ENCODE data around the gene DOCK1.

The DOCK1 gene

GRCh38 chr10:127228195-127228787 is 323.1 kb downstream of the DOCK1 start:
- Histone ChIP-seq H4K91ac (ENCODE audit: low read depth, low read length, poor library complexity) (no peak overlapping the region), H3K36me3 (replicated peaks in 1 of 2; ENCODE audit: control insufficient read depth in 2 of 2, insufficient read depth in 2 of 2, low read length in 2 of 2) (no peaks in the 10 kb centered on the region), H2BK12ac (ENCODE audit: low read length) (no peak overlapping the region), H2AFZ (ENCODE audit: low read length) (no peak overlapping the region), H2AK5ac (ENCODE audit: low read depth, low read length) (no peak overlapping the region), H3K9me3 (replicated peaks in 1 of 2; ENCODE audit: control insufficient read depth in 2 of 2, insufficient read depth in 1 of 2, low read depth in 1 of 2, low read length in 2 of 2) (no peaks in the 10 kb centered on the region), H4K8ac (ENCODE audit: low read depth, low read length) (no peak overlapping the region), H3K4me3 (ENCODE audit: low read length in 2 of 2) (no peak overlapping the region), H2BK15ac (ENCODE audit: low read length) (no peak overlapping the region), H3K79me1 (ENCODE audit: low read depth, low read length) (no peaks in the 10 kb centered on the region), H2BK5ac (ENCODE audit: low read length) (no peak overlapping the region), H2BK120ac (ENCODE audit: low read depth, low read length) (no peak overlapping the region), H3K4ac (ENCODE audit: low read length) (no peak overlapping the region), H3K18ac (ENCODE audit: low read length) (no peak overlapping the region), H3K27ac (replicated peaks; ENCODE audit: low read length) (no peak overlapping the region), H3K4me2 (ENCODE audit: insufficient read depth, low read length, poor library complexity, severe bottlenecking) (no peak overlapping the region), H3K4me1 (ENCODE audit: control insufficient read depth in 2 of 2, insufficient read depth in 1 of 2, low read depth in 1 of 2, low read length in 2 of 2) (peaks cover 0 to 1% of the 10 kb centered on the region in 2 donors), H3K27me3 (ENCODE audit: control insufficient read depth in 3 of 3, insufficient read depth in 3 of 3, low read depth in 1 of 3, low read length in 3 of 3) (no peaks in the 10 kb centered on the region), H3K9ac (ENCODE audit: low read depth, low read length, poor library complexity) (no peak overlapping the region), H3K23ac (ENCODE audit: low read depth, low read length, poor library complexity) (no peak overlapping the region), H3K14ac (ENCODE audit: low read length) (no peak overlapping the region)
- DNase-seq (ENCODE audit: low spot score), result no peak
- WGBS, 2 donors (ENCODE audit: extremely low coverage in 2 of 2, insufficient read length in 2 of 2, insufficient replicate concordance in 1 of 2), result no CpG with 5 or more reads among the region's 12 CpGs

GRCh38 chr10:127234306-127234800 is 329.1 kb downstream of the DOCK1 start:
- no peak overlapping the region for H2BK5ac ChIP-seq (ENCODE audit: low read length)
- no peak overlapping the region for H3K4ac ChIP-seq (ENCODE audit: low read length)
- no peak overlapping the region for H3K4me2 ChIP-seq (ENCODE audit: insufficient read depth, low read length, poor library complexity, severe bottlenecking)
- no peaks in the 10 kb centered on the region for H3K36me3 ChIP-seq (replicated peaks in 1 of 2; ENCODE audit: control insufficient read depth in 2 of 2, insufficient read depth in 2 of 2, low read length in 2 of 2)
- no CpG with 5 or more reads among the region's 1 CpG for WGBS, 2 donors (ENCODE audit: extremely low coverage in 2 of 2, insufficient read length in 2 of 2, insufficient replicate concordance in 1 of 2)
- H2AK5ac ChIP-seq (ENCODE audit: low read depth, low read length), result no peak overlapping the region
- H3K9ac ChIP-seq (ENCODE audit: low read depth, low read length, poor library complexity), result no peak overlapping the region
- H3K14ac ChIP-seq (ENCODE audit: low read length), result no peak overlapping the region
- H3K23ac ChIP-seq (ENCODE audit: low read depth, low read length, poor library complexity), result no peak overlapping the region
- H2BK12ac ChIP-seq (ENCODE audit: low read length), result no peak overlapping the region
- H2BK15ac ChIP-seq (ENCODE audit: low read length), result no peak overlapping the region
- no peaks in the 10 kb centered on the region for H3K79me1 ChIP-seq (ENCODE audit: low read depth, low read length)
- H3K9me3 ChIP-seq (replicated peaks in 1 of 2; ENCODE audit: control insufficient read depth in 2 of 2, insufficient read depth in 1 of 2, low read depth in 1 of 2, low read length in 2 of 2), result no peaks in the 10 kb centered on the region
- no peak overlapping the region for H4K8ac ChIP-seq (ENCODE audit: low read depth, low read length)
- H3K27me3 ChIP-seq (ENCODE audit: control insufficient read depth in 3 of 3, insufficient read depth in 3 of 3, low read depth in 1 of 3, low read length in 3 of 3), result no peaks in the 10 kb centered on the region
- no peak overlapping the region for H3K27ac ChIP-seq (replicated peaks; ENCODE audit: low read length)
- no peak overlapping the region for H3K4me3 ChIP-seq (ENCODE audit: low read length in 2 of 2)
- DNase-seq (ENCODE audit: low spot score), result no peak
- H3K18ac ChIP-seq (ENCODE audit: low read length), result no peak overlapping the region
- no peaks in the 10 kb centered on the region for H3K4me1 ChIP-seq (ENCODE audit: control insufficient read depth in 2 of 2, insufficient read depth in 1 of 2, low read depth in 1 of 2, low read length in 2 of 2)
- H2AFZ ChIP-seq (ENCODE audit: low read length), result no peak overlapping the region
- H4K91ac ChIP-seq (ENCODE audit: low read depth, low read length, poor library complexity), result no peak overlapping the region
- H2BK120ac ChIP-seq (ENCODE audit: low read depth, low read length), result no peak overlapping the region

- H2AFZ ChIP-seq (ENCODE audit: low read length), result no peak overlapping the region
- H3K79me1 ChIP-seq (ENCODE audit: low read depth, low read length), result no peaks in the 10 kb centered on the region
- no peaks in the 10 kb centered on the region for H3K36me3 ChIP-seq (replicated peaks in 1 of 2; ENCODE audit: control insufficient read depth in 2 of 2, insufficient read depth in 2 of 2, low read length in 2 of 2)
- no CpG with 5 or more reads among the region's 3 CpGs for WGBS, 2 donors (ENCODE audit: extremely low coverage in 2 of 2, insufficient read length in 2 of 2, insufficient replicate concordance in 1 of 2)
- H3K4ac ChIP-seq (ENCODE audit: low read length), result no peak overlapping the region
- no peak overlapping the region for H3K18ac ChIP-seq (ENCODE audit: low read length)
- no peak overlapping the region for H2BK15ac ChIP-seq (ENCODE audit: low read length)
- H3K9me3 ChIP-seq (replicated peaks in 1 of 2; ENCODE audit: control insufficient read depth in 2 of 2, insufficient read depth in 1 of 2, low read depth in 1 of 2, low read length in 2 of 2), result no peaks in the 10 kb centered on the region
- no peaks in the 10 kb centered on the region for H3K27me3 ChIP-seq (ENCODE audit: control insufficient read depth in 3 of 3, insufficient read depth in 3 of 3, low read depth in 1 of 3, low read length in 3 of 3)
- no peaks in the 10 kb centered on the region for H3K4me1 ChIP-seq (ENCODE audit: control insufficient read depth in 2 of 2, insufficient read depth in 1 of 2, low read depth in 1 of 2, low read length in 2 of 2)
- H2BK5ac ChIP-seq (ENCODE audit: low read length), result no peak overlapping the region
- no peak overlapping the region for H4K91ac ChIP-seq (ENCODE audit: low read depth, low read length, poor library complexity)
- no peak overlapping the region for H3K4me3 ChIP-seq (ENCODE audit: low read length in 2 of 2)
- H3K23ac ChIP-seq (ENCODE audit: low read depth, low read length, poor library complexity), result no peak overlapping the region
- no peak overlapping the region for H2BK120ac ChIP-seq (ENCODE audit: low read depth, low read length)
- no peak overlapping the region for H3K9ac ChIP-seq (ENCODE audit: low read depth, low read length, poor library complexity)
- H4K8ac ChIP-seq (ENCODE audit: low read depth, low read length), result no peak overlapping the region
- no peak for DNase-seq (ENCODE audit: low spot score)
- H2BK12ac ChIP-seq (ENCODE audit: low read length), result no peak overlapping the region
- no peak overlapping the region for H2AK5ac ChIP-seq (ENCODE audit: low read depth, low read length)
- no peak overlapping the region for H3K4me2 ChIP-seq (ENCODE audit: insufficient read depth, low read length, poor library complexity, severe bottlenecking)
- no peak overlapping the region for H3K27ac ChIP-seq (replicated peaks; ENCODE audit: low read length)
- H3K14ac ChIP-seq (ENCODE audit: low read length), result no peak overlapping the region
These were observed 331.0 kb downstream of the DOCK1 start for GRCh38 chr10:127236266-127236665.

- no CpG with 5 or more reads among the region's 3 CpGs for WGBS, 2 donors (ENCODE audit: extremely low coverage in 2 of 2, insufficient read length in 2 of 2, insufficient replicate concordance in 1 of 2)
These were observed 337.7 kb downstream of the DOCK1 start for GRCh38 chr10:127242914-127243313.

More at GRCh38 chr10:127242914-127243313, 337.7 kb downstream of the DOCK1 start:
- H2BK12ac ChIP-seq (ENCODE audit: low read length), result no peak overlapping the region
- H3K79me1 ChIP-seq (ENCODE audit: low read depth, low read length), result no peaks in the 10 kb centered on the region
- H3K4me1 ChIP-seq (ENCODE audit: control insufficient read depth in 2 of 2, insufficient read depth in 1 of 2, low read depth in 1 of 2, low read length in 2 of 2), result no peaks in the 10 kb centered on the region
- H3K27me3 ChIP-seq (ENCODE audit: control insufficient read depth in 3 of 3, insufficient read depth in 3 of 3, low read depth in 1 of 3, low read length in 3 of 3), result no peaks in the 10 kb centered on the region
- H2BK15ac ChIP-seq (ENCODE audit: low read length), result no peak overlapping the region
- DNase-seq (ENCODE audit: low spot score), result no peak
- H3K9me3 ChIP-seq (replicated peaks in 1 of 2; ENCODE audit: control insufficient read depth in 2 of 2, insufficient read depth in 1 of 2, low read depth in 1 of 2, low read length in 2 of 2), result no peaks in the 10 kb centered on the region
- no peak overlapping the region for H4K8ac ChIP-seq (ENCODE audit: low read depth, low read length)
- no peak overlapping the region for H3K14ac ChIP-seq (ENCODE audit: low read length)
- H4K91ac ChIP-seq (ENCODE audit: low read depth, low read length, poor library complexity), result no peak overlapping the region
- H3K18ac ChIP-seq (ENCODE audit: low read length), result no peak overlapping the region
- no peak overlapping the region for H3K27ac ChIP-seq (replicated peaks; ENCODE audit: low read length)
- H3K4ac ChIP-seq (ENCODE audit: low read length), result no peak overlapping the region
- H2AFZ ChIP-seq (ENCODE audit: low read length), result no peak overlapping the region
- H3K4me2 ChIP-seq (ENCODE audit: insufficient read depth, low read length, poor library complexity, severe bottlenecking), result no peak overlapping the region
- H3K4me3 ChIP-seq (ENCODE audit: low read length in 2 of 2), result no peak overlapping the region
- H2BK120ac ChIP-seq (ENCODE audit: low read depth, low read length), result no peak overlapping the region
- peaks cover 0 to under 1% of the 10 kb centered on the region in 2 donors for H3K36me3 ChIP-seq (replicated peaks in 1 of 2; ENCODE audit: control insufficient read depth in 2 of 2, insufficient read depth in 2 of 2, low read length in 2 of 2)
- no peak overlapping the region for H3K9ac ChIP-seq (ENCODE audit: low read depth, low read length, poor library complexity)
- no peak overlapping the region for H3K23ac ChIP-seq (ENCODE audit: low read depth, low read length, poor library complexity)
- H2AK5ac ChIP-seq (ENCODE audit: low read depth, low read length), result no peak overlapping the region
- no peak overlapping the region for H2BK5ac ChIP-seq (ENCODE audit: low read length)

Measured in neuronal stem cell (in vitro differentiated cells).